Fibroblast of peridontal ligament (primary cell): Measurements from ENCODE around the gene AZU1.
A peak's percentile ranks its signal among the peaks of the same experiment; 100 is the strongest.

Experiments
- DNase-seq: peaks from one replicate; pipeline ENCODE4 v3.0.0-alpha.2; 2010; ENCODE audit errors: extremely low read depth

Gene AZU1

GRCh38 chr19:854549-854948 is 26.9 kb downstream of the AZU1 start:
- DNase-seq = no peak

- no peak for DNase-seq
Observed at GRCh38 chr19:855142-855541, 27.5 kb downstream of the AZU1 start.

GRCh38 chr19:855566-856120 is 28.0 kb downstream of the AZU1 start:
- DNase-seq = no peak

- no peak for DNase-seq
Observed at GRCh38 chr19:858284-858683, 30.6 kb downstream of the AZU1 start.

GRCh38 chr19:858868-859843 is 31.5 kb downstream of the AZU1 start, which contains the start of gene CFD:
TSS of gene CFD (plus strand) at chr19:859664. CDS start at chr19:859690, 26 bp downstream.
- no peak for DNase-seq

GRCh38 chr19:861141-861755 is 33.6 kb downstream of the AZU1 start:
- DNase-seq = no peak

- DNase-seq = no peak
Observed at GRCh38 chr19:861756-862580, 34.3 kb downstream of the AZU1 start.

- DNase-seq = peak; percentile 30
Observed at GRCh38 chr19:862581-863314, 35.1 kb downstream of the AZU1 start.

GRCh38 chr19:863315-863620 is 35.6 kb downstream of the AZU1 start:
- DNase-seq = no peak

- no peak for DNase-seq
Observed at GRCh38 chr19:866769-867300, 39.2 kb downstream of the AZU1 start.

GRCh38 chr19:867301-867793 is 39.7 kb downstream of the AZU1 start:
- no peak for DNase-seq

- no peak for DNase-seq
Observed at GRCh38 chr19:867855-868457, 40.3 kb downstream of the AZU1 start.

- DNase-seq = no peak
Observed at GRCh38 chr19:868458-869244, 41.0 kb downstream of the AZU1 start.

- peak; percentile 97 for DNase-seq
Observed at GRCh38 chr19:869245-870177, 41.9 kb downstream of the AZU1 start.

GRCh38 chr19:870314-870713 is 42.7 kb downstream of the AZU1 start:
- DNase-seq = no peak

- DNase-seq = no peak
Observed at GRCh38 chr19:870963-871401, 43.3 kb downstream of the AZU1 start.

GRCh38 chr19:871446-872265 is 44.0 kb downstream of the AZU1 start:
- no peak for DNase-seq
